Measurements from ENCODE around the gene PDSS2. TPM values are rescaled to one million over a fixed set of nuclear protein-coding genes. Genes with fewer than 3 reads are reported as not detected.

Gene PDSS2
- total and polyA plus RNA-seq, 9 of the 15 experiments (the other 6 are each of a cell fraction or from before 2014, with no cell fraction given), result 5.8 to 21.1 (median 12.0) TPM

DNA sequence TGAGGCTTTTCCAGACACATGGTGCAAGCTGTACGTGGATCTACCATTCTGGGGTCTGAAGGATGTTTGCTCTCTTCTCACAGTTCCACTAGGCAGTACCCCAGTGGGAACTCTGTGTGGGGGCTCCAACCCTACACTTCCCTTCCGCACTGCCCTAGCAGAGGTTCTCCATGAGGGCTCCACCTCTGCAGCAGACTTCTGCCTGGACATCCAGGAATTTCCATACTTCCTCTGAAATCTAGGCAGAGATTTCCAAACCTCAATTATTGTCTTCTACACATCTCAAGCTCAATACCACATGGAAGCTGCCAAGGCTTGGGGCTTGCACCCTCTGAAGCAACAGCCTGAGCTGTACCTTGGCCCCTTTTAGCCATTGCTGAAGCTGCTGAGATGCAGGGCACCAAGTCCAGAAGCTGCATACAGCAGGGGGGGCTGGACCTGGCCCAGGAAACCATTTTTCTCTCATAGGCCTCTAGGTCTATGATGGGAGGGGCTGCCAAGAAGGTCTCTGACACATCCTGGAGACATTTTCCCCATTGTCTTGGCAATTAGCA, 11.6 kb downstream of the PDSS2 start (continued):
- TF ChIP-seq, protein P1, sequence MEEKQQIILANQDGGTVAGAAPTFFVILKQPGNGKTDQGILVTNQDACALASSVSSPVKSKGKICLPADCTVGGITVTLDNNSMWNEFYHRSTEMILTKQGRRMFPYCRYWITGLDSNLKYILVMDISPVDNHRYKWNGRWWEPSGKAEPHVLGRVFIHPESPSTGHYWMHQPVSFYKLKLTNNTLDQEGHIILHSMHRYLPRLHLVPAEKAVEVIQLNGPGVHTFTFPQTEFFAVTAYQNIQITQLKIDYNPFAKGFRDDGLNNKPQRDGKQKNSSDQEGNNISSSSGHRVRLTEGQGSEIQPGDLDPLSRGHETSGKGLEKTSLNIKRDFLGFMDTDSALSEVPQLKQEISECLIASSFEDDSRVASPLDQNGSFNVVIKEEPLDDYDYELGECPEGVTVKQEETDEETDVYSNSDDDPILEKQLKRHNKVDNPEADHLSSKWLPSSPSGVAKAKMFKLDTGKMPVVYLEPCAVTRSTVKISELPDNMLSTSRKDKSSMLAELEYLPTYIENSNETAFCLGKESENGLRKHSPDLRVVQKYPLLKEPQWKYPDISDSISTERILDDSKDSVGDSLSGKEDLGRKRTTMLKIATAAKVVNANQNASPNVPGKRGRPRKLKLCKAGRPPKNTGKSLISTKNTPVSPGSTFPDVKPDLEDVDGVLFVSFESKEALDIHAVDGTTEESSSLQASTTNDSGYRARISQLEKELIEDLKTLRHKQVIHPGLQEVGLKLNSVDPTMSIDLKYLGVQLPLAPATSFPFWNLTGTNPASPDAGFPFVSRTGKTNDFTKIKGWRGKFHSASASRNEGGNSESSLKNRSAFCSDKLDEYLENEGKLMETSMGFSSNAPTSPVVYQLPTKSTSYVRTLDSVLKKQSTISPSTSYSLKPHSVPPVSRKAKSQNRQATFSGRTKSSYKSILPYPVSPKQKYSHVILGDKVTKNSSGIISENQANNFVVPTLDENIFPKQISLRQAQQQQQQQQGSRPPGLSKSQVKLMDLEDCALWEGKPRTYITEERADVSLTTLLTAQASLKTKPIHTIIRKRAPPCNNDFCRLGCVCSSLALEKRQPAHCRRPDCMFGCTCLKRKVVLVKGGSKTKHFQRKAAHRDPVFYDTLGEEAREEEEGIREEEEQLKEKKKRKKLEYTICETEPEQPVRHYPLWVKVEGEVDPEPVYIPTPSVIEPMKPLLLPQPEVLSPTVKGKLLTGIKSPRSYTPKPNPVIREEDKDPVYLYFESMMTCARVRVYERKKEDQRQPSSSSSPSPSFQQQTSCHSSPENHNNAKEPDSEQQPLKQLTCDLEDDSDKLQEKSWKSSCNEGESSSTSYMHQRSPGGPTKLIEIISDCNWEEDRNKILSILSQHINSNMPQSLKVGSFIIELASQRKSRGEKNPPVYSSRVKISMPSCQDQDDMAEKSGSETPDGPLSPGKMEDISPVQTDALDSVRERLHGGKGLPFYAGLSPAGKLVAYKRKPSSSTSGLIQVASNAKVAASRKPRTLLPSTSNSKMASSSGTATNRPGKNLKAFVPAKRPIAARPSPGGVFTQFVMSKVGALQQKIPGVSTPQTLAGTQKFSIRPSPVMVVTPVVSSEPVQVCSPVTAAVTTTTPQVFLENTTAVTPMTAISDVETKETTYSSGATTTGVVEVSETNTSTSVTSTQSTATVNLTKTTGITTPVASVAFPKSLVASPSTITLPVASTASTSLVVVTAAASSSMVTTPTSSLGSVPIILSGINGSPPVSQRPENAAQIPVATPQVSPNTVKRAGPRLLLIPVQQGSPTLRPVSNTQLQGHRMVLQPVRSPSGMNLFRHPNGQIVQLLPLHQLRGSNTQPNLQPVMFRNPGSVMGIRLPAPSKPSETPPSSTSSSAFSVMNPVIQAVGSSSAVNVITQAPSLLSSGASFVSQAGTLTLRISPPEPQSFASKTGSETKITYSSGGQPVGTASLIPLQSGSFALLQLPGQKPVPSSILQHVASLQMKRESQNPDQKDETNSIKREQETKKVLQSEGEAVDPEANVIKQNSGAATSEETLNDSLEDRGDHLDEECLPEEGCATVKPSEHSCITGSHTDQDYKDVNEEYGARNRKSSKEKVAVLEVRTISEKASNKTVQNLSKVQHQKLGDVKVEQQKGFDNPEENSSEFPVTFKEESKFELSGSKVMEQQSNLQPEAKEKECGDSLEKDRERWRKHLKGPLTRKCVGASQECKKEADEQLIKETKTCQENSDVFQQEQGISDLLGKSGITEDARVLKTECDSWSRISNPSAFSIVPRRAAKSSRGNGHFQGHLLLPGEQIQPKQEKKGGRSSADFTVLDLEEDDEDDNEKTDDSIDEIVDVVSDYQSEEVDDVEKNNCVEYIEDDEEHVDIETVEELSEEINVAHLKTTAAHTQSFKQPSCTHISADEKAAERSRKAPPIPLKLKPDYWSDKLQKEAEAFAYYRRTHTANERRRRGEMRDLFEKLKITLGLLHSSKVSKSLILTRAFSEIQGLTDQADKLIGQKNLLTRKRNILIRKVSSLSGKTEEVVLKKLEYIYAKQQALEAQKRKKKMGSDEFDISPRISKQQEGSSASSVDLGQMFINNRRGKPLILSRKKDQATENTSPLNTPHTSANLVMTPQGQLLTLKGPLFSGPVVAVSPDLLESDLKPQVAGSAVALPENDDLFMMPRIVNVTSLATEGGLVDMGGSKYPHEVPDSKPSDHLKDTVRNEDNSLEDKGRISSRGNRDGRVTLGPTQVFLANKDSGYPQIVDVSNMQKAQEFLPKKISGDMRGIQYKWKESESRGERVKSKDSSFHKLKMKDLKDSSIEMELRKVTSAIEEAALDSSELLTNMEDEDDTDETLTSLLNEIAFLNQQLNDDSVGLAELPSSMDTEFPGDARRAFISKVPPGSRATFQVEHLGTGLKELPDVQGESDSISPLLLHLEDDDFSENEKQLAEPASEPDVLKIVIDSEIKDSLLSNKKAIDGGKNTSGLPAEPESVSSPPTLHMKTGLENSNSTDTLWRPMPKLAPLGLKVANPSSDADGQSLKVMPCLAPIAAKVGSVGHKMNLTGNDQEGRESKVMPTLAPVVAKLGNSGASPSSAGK (IDR thresholded peaks at IDR 0.05), result no peak
- TF ChIP-seq, protein P2, sequence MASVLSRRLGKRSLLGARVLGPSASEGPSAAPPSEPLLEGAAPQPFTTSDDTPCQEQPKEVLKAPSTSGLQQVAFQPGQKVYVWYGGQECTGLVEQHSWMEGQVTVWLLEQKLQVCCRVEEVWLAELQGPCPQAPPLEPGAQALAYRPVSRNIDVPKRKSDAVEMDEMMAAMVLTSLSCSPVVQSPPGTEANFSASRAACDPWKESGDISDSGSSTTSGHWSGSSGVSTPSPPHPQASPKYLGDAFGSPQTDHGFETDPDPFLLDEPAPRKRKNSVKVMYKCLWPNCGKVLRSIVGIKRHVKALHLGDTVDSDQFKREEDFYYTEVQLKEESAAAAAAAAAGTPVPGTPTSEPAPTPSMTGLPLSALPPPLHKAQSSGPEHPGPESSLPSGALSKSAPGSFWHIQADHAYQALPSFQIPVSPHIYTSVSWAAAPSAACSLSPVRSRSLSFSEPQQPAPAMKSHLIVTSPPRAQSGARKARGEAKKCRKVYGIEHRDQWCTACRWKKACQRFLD (CRISPR knock-in tag; IDR thresholded peaks at IDR 0.05), result no peak
- 0 out of 4 replicates have a peak, but pooled peaks of 1 of the 2 experiments have one; percentile 45 for TF ChIP-seq TRIM24 (IDR thresholded peaks at IDR 0.05)
- TF ChIP-seq, protein P3, sequence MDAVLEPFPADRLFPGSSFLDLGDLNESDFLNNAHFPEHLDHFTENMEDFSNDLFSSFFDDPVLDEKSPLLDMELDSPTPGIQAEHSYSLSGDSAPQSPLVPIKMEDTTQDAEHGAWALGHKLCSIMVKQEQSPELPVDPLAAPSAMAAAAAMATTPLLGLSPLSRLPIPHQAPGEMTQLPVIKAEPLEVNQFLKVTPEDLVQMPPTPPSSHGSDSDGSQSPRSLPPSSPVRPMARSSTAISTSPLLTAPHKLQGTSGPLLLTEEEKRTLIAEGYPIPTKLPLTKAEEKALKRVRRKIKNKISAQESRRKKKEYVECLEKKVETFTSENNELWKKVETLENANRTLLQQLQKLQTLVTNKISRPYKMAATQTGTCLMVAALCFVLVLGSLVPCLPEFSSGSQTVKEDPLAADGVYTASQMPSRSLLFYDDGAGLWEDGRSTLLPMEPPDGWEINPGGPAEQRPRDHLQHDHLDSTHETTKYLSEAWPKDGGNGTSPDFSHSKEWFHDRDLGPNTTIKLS (IDR thresholded peaks at IDR 0.05; ENCODE audit: borderline replicate concordance, low read depth), result no peak
- TF ChIP-seq, protein P4, sequence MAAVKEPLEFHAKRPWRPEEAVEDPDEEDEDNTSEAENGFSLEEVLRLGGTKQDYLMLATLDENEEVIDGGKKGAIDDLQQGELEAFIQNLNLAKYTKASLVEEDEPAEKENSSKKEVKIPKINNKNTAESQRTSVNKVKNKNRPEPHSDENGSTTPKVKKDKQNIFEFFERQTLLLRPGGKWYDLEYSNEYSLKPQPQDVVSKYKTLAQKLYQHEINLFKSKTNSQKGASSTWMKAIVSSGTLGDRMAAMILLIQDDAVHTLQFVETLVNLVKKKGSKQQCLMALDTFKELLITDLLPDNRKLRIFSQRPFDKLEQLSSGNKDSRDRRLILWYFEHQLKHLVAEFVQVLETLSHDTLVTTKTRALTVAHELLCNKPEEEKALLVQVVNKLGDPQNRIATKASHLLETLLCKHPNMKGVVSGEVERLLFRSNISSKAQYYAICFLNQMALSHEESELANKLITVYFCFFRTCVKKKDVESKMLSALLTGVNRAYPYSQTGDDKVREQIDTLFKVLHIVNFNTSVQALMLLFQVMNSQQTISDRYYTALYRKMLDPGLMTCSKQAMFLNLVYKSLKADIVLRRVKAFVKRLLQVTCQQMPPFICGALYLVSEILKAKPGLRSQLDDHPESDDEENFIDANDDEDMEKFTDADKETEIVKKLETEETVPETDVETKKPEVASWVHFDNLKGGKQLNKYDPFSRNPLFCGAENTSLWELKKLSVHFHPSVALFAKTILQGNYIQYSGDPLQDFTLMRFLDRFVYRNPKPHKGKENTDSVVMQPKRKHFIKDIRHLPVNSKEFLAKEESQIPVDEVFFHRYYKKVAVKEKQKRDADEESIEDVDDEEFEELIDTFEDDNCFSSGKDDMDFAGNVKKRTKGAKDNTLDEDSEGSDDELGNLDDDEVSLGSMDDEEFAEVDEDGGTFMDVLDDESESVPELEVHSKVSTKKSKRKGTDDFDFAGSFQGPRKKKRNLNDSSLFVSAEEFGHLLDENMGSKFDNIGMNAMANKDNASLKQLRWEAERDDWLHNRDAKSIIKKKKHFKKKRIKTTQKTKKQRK (IDR thresholded peaks at IDR 0.05; ENCODE audit: borderline replicate concordance, low read depth, low read length), result 0 out of 2 replicates have a peak, but pooled peaks have one; percentile 29
- TF ChIP-seq CBX1 (IDR thresholded peaks at IDR 0.05; ENCODE audit: low read depth), result peak; percentile 91; the same call in 1 of the 2 replicates
- TF ChIP-seq ZNF184 (CRISPR knock-in tag; IDR thresholded peaks at IDR 0.05), result no peak
- peak; percentile 98 for TF ChIP-seq CBX5 (IDR thresholded peaks at IDR 0.05; ENCODE audit: borderline replicate concordance, low read depth)
